Glutamatergic neuron (in vitro differentiated cells): ENCODE data around the gene MTCH1. TPM values are rescaled to one million over a fixed set of nuclear protein-coding genes. Genes with fewer than 3 reads are reported as not detected.
"Not testable (repeated sequence)": the region's sequence is repeated elsewhere in the genome, so short reads cannot be mapped to it uniquely, and the experiment has no call there.

Experiments used
- DNase-seq: peaks from one replicate; pipeline ENCODE4 v3.0.0; 2022
- H3K27ac Mint-ChIP-seq: one replicate; pipeline ENCODE4 v1.8.0; 2020; ENCODE audit warnings: mild to moderate bottlenecking, mixed read lengths, inconsistent platforms; ENCODE audit not compliant: unreplicated experiment
- H3K27me3 Mint-ChIP-seq: one replicate; pipeline ENCODE4 v1.8.0; 2020; ENCODE audit warnings: mild to moderate bottlenecking, moderate library complexity, mixed read lengths, inconsistent platforms; ENCODE audit not compliant: unreplicated experiment
- H3K36me3 Mint-ChIP-seq: one replicate; pipeline ENCODE4 v1.8.0; 2020; ENCODE audit warnings: mild to moderate bottlenecking, mixed read lengths, inconsistent platforms; ENCODE audit not compliant: unreplicated experiment
- H3K4me1 Mint-ChIP-seq: one replicate; pipeline ENCODE4 v1.8.0; 2020; ENCODE audit warnings: mild to moderate bottlenecking, low read depth, mixed read lengths, inconsistent platforms; ENCODE audit not compliant: unreplicated experiment
- H3K4me3 Mint-ChIP-seq: one replicate; pipeline ENCODE4 v1.8.0; 2020; ENCODE audit warnings: mild to moderate bottlenecking, mixed read lengths, inconsistent platforms; ENCODE audit not compliant: unreplicated experiment
- H3K9me3 Mint-ChIP-seq: one replicate; pipeline ENCODE4 v1.8.0; 2020; ENCODE audit warnings: mild to moderate bottlenecking, moderate library complexity, mixed read lengths, inconsistent platforms; ENCODE audit not compliant: unreplicated experiment
- CTCF ChIP-seq: fragments of 200-600 bp; sonication (generic); IDR thresholded peaks from one replicate; pipeline ENCODE4 v1.5.0; 2021; ENCODE audit not compliant: partially characterized antibody, unreplicated experiment
- total RNA-seq: library from RNA; stranded (reverse); fragmentation: NEBNext Ultra II Directional; extraction: Animal tissue kit (Norgen Biotek cat#: 25700); gene quantifications from one replicate; pipeline ENCODE4 v1.2.1, GENCODE V29; 2021; ENCODE audit not compliant: unreplicated experiment

The MTCH1 gene
- total RNA-seq, 1 donor from 2014 or later: 179 TPM

GRCh38 chr6:36949636-36950035 is 36.4 kb downstream of the MTCH1 start:
- Mint-ChIP-seq H3K36me3 (no peaks in the 10 kb centered on the region), H3K9me3 (peaks cover 2% of the 10 kb centered on the region), H3K27ac (no peak overlapping the region), H3K27me3 (no peaks in the 10 kb centered on the region), H3K4me3 (no peak overlapping the region), H3K4me1 (no peaks in the 10 kb centered on the region)
- DNase-seq: no peak
- TF ChIP-seq CTCF: no peak

GRCh38 chr6:36949076-36949475 is 36.9 kb downstream of the MTCH1 start:
- H3K9me3 Mint-ChIP-seq, H3K4me1 Mint-ChIP-seq, H3K4me3 Mint-ChIP-seq, DNase-seq, H3K36me3 Mint-ChIP-seq, H3K27ac Mint-ChIP-seq, H3K27me3 Mint-ChIP-seq: not testable (repeated sequence)

GRCh38 chr6:36947570-36948351 is 38.2 kb downstream of the MTCH1 start:
- no peaks in the 10 kb centered on the region for H3K36me3 Mint-ChIP-seq
- no peaks in the 10 kb centered on the region for H3K9me3 Mint-ChIP-seq
- no peak for DNase-seq
- H3K4me1 Mint-ChIP-seq: no peaks in the 10 kb centered on the region
- no peak for TF ChIP-seq CTCF
- H3K27me3 Mint-ChIP-seq: no peaks in the 10 kb centered on the region
- no peak overlapping the region for H3K4me3 Mint-ChIP-seq
- no peak overlapping the region for H3K27ac Mint-ChIP-seq

- Mint-ChIP-seq H3K4me1 (no peaks in the 10 kb centered on the region), H3K27ac (no peak overlapping the region), H3K36me3 (no peaks in the 10 kb centered on the region), H3K27me3 (peaks cover 1% of the 10 kb centered on the region), H3K4me3 (no peak overlapping the region), H3K9me3 (no peaks in the 10 kb centered on the region)
- DNase-seq: no peak
- TF ChIP-seq CTCF: no peak
Observed at GRCh38 chr6:36946526-36946925, 39.5 kb downstream of the MTCH1 start.

GRCh38 chr6:36945301-36945700 is 40.7 kb downstream of the MTCH1 start:
- Mint-ChIP-seq H3K4me3 (no peak overlapping the region), H3K36me3 (peaks cover 2% of the 10 kb centered on the region), H3K27ac (no peak overlapping the region), H3K4me1 (no peaks in the 10 kb centered on the region), H3K9me3 (peaks cover 2% of the 10 kb centered on the region), H3K27me3 (peaks cover 1% of the 10 kb centered on the region)
- TF ChIP-seq CTCF: no peak
- no peak for DNase-seq
